ENCODE results near the gene TMEM175.

DNA sequence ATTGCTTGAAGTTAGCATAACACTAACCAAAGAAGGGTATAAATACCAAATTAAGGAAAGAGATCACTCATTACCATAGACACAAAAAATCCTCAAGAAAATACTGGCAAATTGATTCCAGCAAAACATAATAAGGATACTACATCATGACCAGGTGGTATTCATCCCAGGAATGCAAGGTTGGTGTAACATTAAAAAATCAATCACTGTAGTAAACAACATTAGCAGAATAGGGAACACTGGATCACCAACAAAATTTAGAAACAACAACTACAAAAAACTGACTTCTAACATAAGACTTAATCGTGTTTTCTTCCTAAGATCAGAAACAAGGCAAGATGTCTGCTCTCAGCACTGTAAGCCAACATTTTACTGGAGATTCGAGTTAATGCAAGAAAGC, 14.3 kb upstream of the TMEM175 start:
- TF ChIP-seq, protein P1, sequence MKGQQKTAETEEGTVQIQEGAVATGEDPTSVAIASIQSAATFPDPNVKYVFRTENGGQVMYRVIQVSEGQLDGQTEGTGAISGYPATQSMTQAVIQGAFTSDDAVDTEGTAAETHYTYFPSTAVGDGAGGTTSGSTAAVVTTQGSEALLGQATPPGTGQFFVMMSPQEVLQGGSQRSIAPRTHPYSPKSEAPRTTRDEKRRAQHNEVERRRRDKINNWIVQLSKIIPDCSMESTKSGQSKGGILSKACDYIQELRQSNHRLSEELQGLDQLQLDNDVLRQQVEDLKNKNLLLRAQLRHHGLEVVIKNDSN (IDR thresholded peaks at IDR 0.05; ENCODE audit: borderline replicate concordance, low read depth), result no peak
- TF ChIP-seq EP300 (IDR thresholded peaks at IDR 0.05; ENCODE audit: borderline replicate concordance in 1 of 2, low read depth in 1 of 2, low read length in 1 of 2) (no peak), GATA2 (CRISPR knock-in tag; IDR thresholded peaks at IDR 0.05) (no peak), TCF12 (IDR thresholded peaks at IDR 0.05) (no peak), MAX (IDR thresholded peaks at IDR 0.05; ENCODE audit: low read depth) (no peak), YY1 (IDR thresholded peaks at IDR 0.05; ENCODE audit: low read depth) (no peak), RFX5 (IDR thresholded peaks at IDR 0.05; ENCODE audit: low read length) (no peak), GABPA (IDR thresholded peaks at IDR 0.05; ENCODE audit: low read depth) (no peak), TAF1 (IDR thresholded peaks at IDR 0.05; ENCODE audit: borderline replicate concordance, low read depth, low read length) (no peak), NFIC (IDR thresholded peaks at IDR 0.05; ENCODE audit: borderline replicate concordance) (no peak)
- TF ChIP-seq, protein P2, sequence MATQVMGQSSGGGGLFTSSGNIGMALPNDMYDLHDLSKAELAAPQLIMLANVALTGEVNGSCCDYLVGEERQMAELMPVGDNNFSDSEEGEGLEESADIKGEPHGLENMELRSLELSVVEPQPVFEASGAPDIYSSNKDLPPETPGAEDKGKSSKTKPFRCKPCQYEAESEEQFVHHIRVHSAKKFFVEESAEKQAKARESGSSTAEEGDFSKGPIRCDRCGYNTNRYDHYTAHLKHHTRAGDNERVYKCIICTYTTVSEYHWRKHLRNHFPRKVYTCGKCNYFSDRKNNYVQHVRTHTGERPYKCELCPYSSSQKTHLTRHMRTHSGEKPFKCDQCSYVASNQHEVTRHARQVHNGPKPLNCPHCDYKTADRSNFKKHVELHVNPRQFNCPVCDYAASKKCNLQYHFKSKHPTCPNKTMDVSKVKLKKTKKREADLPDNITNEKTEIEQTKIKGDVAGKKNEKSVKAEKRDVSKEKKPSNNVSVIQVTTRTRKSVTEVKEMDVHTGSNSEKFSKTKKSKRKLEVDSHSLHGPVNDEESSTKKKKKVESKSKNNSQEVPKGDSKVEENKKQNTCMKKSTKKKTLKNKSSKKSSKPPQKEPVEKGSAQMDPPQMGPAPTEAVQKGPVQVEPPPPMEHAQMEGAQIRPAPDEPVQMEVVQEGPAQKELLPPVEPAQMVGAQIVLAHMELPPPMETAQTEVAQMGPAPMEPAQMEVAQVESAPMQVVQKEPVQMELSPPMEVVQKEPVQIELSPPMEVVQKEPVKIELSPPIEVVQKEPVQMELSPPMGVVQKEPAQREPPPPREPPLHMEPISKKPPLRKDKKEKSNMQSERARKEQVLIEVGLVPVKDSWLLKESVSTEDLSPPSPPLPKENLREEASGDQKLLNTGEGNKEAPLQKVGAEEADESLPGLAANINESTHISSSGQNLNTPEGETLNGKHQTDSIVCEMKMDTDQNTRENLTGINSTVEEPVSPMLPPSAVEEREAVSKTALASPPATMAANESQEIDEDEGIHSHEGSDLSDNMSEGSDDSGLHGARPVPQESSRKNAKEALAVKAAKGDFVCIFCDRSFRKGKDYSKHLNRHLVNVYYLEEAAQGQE (IDR thresholded peaks at IDR 0.05; ENCODE audit: low read depth, low read length), result no peak
- TF ChIP-seq, protein P3, sequence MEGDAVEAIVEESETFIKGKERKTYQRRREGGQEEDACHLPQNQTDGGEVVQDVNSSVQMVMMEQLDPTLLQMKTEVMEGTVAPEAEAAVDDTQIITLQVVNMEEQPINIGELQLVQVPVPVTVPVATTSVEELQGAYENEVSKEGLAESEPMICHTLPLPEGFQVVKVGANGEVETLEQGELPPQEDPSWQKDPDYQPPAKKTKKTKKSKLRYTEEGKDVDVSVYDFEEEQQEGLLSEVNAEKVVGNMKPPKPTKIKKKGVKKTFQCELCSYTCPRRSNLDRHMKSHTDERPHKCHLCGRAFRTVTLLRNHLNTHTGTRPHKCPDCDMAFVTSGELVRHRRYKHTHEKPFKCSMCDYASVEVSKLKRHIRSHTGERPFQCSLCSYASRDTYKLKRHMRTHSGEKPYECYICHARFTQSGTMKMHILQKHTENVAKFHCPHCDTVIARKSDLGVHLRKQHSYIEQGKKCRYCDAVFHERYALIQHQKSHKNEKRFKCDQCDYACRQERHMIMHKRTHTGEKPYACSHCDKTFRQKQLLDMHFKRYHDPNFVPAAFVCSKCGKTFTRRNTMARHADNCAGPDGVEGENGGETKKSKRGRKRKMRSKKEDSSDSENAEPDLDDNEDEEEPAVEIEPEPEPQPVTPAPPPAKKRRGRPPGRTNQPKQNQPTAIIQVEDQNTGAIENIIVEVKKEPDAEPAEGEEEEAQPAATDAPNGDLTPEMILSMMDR (IDR thresholded peaks at IDR 0.05), result no peak
- TF ChIP-seq, protein P4, sequence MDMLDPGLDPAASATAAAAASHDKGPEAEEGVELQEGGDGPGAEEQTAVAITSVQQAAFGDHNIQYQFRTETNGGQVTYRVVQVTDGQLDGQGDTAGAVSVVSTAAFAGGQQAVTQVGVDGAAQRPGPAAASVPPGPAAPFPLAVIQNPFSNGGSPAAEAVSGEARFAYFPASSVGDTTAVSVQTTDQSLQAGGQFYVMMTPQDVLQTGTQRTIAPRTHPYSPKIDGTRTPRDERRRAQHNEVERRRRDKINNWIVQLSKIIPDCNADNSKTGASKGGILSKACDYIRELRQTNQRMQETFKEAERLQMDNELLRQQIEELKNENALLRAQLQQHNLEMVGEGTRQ (IDR thresholded peaks at IDR 0.05; ENCODE audit: borderline replicate concordance, low read depth, low read length), result no peak
- TF ChIP-seq, protein P5, sequence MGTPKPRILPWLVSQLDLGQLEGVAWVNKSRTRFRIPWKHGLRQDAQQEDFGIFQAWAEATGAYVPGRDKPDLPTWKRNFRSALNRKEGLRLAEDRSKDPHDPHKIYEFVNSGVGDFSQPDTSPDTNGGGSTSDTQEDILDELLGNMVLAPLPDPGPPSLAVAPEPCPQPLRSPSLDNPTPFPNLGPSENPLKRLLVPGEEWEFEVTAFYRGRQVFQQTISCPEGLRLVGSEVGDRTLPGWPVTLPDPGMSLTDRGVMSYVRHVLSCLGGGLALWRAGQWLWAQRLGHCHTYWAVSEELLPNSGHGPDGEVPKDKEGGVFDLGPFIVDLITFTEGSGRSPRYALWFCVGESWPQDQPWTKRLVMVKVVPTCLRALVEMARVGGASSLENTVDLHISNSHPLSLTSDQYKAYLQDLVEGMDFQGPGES (IDR thresholded peaks at IDR 0.05; ENCODE audit: low read depth, low read length), result no peak

All from SK-N-SH (cell line).